SK-N-MC (cell line): Measurements from ENCODE around the gene SH3PXD2A.

Experiments used
- EZH2 ChIP-seq: fragments of 200-600 bp; sonication (generic); IDR thresholded peaks from one replicate; pipeline ENCODE4 v1.6.1; 2017; ENCODE audit warnings: antibody characterized with exemption
- POLR2AphosphoS5 ChIP-seq: IDR thresholded peaks from 2 replicates; pipeline ENCODE4 v1.6.1; 2012; ENCODE audit warnings: mild to moderate bottlenecking, low read depth, low read length, borderline replicate concordance

GRCh38 chr10:103731609-103732270 is 123.6 kb downstream of the SH3PXD2A start:
- TF ChIP-seq EZH2 (no peak), POLR2AphosphoS5 (no peak)
